Measurements from ENCODE around the gene TBC1D8.

TBC1D8 gene

GRCh38 chr2:101139495-101139894, 11.7 kb downstream of the TBC1D8 start:
- H3K36me3 ChIP-seq (replicated peaks), result no peaks in the 10 kb centered on the region
- no peak for TF ChIP-seq CTCF (IDR thresholded peaks at IDR 0.05; ENCODE audit: low read depth, low read length, missing control alignments)
- in situ Hi-C loops (cut with HindIII; ENCODE audit: low pct_ligation_motif_present, low sequenced_read_pairs), result no loop called here

GRCh38 chr2:101135412-101136296, 15.5 kb downstream of the TBC1D8 start:
- in situ Hi-C loops (cut with HindIII; ENCODE audit: low pct_ligation_motif_present, low sequenced_read_pairs), result no loop called here

More at GRCh38 chr2:101139495-101139894, 11.7 kb downstream of the TBC1D8 start:
- Histone ChIP-seq H3K27me3 (replicated peaks) (no peaks in the 10 kb centered on the region), H3K27ac (no peak overlapping the region), H3K4me3 (ENCODE audit: low read depth, low read length) (no peak overlapping the region)
- no peak for DNase-seq

GRCh38 chr2:101133492-101134100, 17.6 kb downstream of the TBC1D8 start:
- DNase-seq, result no peak
- H3K36me3 ChIP-seq (replicated peaks), result no peaks in the 10 kb centered on the region
- in situ Hi-C loops (cut with HindIII; ENCODE audit: low pct_ligation_motif_present, low sequenced_read_pairs), result no loop called here

More at GRCh38 chr2:101135412-101136296, 15.5 kb downstream of the TBC1D8 start:
- Histone ChIP-seq H3K36me3 (replicated peaks) (no peaks in the 10 kb centered on the region), H3K27me3 (replicated peaks) (no peaks in the 10 kb centered on the region), H3K27ac (no peak overlapping the region), H3K4me3 (ENCODE audit: low read depth, low read length) (no peak overlapping the region)
- no peak for TF ChIP-seq CTCF (IDR thresholded peaks at IDR 0.05; ENCODE audit: low read depth, low read length, missing control alignments)
- DNase-seq, result no peak

GRCh38 chr2:101132202-101132601, 19.0 kb downstream of the TBC1D8 start:
- H3K4me3 ChIP-seq (ENCODE audit: low read depth, low read length), result no peak overlapping the region
- no peaks in the 10 kb centered on the region for H3K27me3 ChIP-seq (replicated peaks)
- DNase-seq, result no peak
- no peaks in the 10 kb centered on the region for H3K36me3 ChIP-seq (replicated peaks)
- in situ Hi-C loops (cut with HindIII; ENCODE audit: low pct_ligation_motif_present, low sequenced_read_pairs), result no loop called here
- no peak overlapping the region for H3K27ac ChIP-seq
- no peak for TF ChIP-seq CTCF (IDR thresholded peaks at IDR 0.05; ENCODE audit: low read depth, low read length, missing control alignments)

More at GRCh38 chr2:101133492-101134100, 17.6 kb downstream of the TBC1D8 start:
- no peak for TF ChIP-seq CTCF (IDR thresholded peaks at IDR 0.05; ENCODE audit: low read depth, low read length, missing control alignments)
- H3K27me3 ChIP-seq (replicated peaks), result no peaks in the 10 kb centered on the region
- H3K27ac ChIP-seq, result no peak overlapping the region
- H3K4me3 ChIP-seq (ENCODE audit: low read depth, low read length), result no peak overlapping the region

GRCh38 chr2:101130081-101130480, 21.1 kb downstream of the TBC1D8 start:
- in situ Hi-C loops (cut with HindIII; ENCODE audit: low pct_ligation_motif_present, low sequenced_read_pairs), result no loop called here
- Histone ChIP-seq H3K27ac (no peak overlapping the region), H3K4me3 (ENCODE audit: low read depth, low read length) (no peak overlapping the region), H3K36me3 (replicated peaks) (no peaks in the 10 kb centered on the region), H3K27me3 (replicated peaks) (no peaks in the 10 kb centered on the region)
- no peak for TF ChIP-seq CTCF (IDR thresholded peaks at IDR 0.05; ENCODE audit: low read depth, low read length, missing control alignments)
- no peak for DNase-seq
